OCI-LY7 (cell line): ENCODE measurements around the gene SLC34A2. TPM values are rescaled to one million over a fixed set of nuclear protein-coding genes. Genes with fewer than 3 reads are reported as not detected.

Source experiments
- BruUV-seq: library from RNA; stranded (reverse); fragments of 400-500 nt; replicated peaks from 2 replicates; lab custom pipeline; 2021; lab: Mats Ljungman, UMichigan
- CTCF ChIA-PET: fragments of 300-600 bp; sonication (Branson Sonifier 250); formaldehyde crosslinking; loops from one replicate; lab custom pipeline; 2022; ENCODE audit warnings: antibody characterized with exemption; ENCODE audit not compliant: unreplicated experiment; lab: Charles Lee
- POLR2A ChIA-PET: fragments of 300-600 bp; sonication (Branson Sonifier 250); formaldehyde crosslinking; loops from one replicate; lab custom pipeline; 2022; ENCODE audit warnings: antibody characterized with exemption; lab: Charles Lee
- DNase-seq: peaks from one replicate; pipeline ENCODE4 v3.0.0-alpha.2; 2015; ENCODE audit warnings: low spot score
- H2AFZ ChIP-seq: fragments of 200-600 bp; sonication (generic), shearing (Covaris generic); 2 replicates; pipeline ENCODE4 v1.6.1; 2014; ENCODE audit warnings: mild to moderate bottlenecking, antibody characterized with exemption, low read length, moderate library complexity
- H3K27ac ChIP-seq: fragments of 200-600 bp; sonication (generic); 2 replicates; pipeline ENCODE4 v1.5.1; 2014; ENCODE audit warnings: mixed run types, low read depth, mild to moderate bottlenecking, moderate library complexity, low read length, inconsistent platforms; ENCODE audit not compliant: poor library complexity, severe bottlenecking
- H3K36me3 ChIP-seq: fragments of 200-600 bp; sonication (generic); 2 replicates; pipeline ENCODE4 v1.6.1; 2014; ENCODE audit warnings: mild to moderate bottlenecking, antibody characterized with exemption, low read length, moderate library complexity, mixed read lengths; ENCODE audit not compliant: insufficient read depth
- H3K4me1 ChIP-seq: fragments of 200-600 bp; sonication (generic); 2 replicates; pipeline ENCODE4 v1.5.1; 2014; ENCODE audit warnings: mild to moderate bottlenecking, low read length; ENCODE audit not compliant: insufficient read depth, poor library complexity, severe bottlenecking
- H3K4me2 ChIP-seq: fragments of 200-600 bp; sonication (generic); 2 replicates; pipeline ENCODE4 v1.6.1; 2014; ENCODE audit warnings: mild to moderate bottlenecking, low read length
- H3K4me3 ChIP-seq: fragments of 200-600 bp; sonication (generic); 2 replicates; pipeline ENCODE4 v1.5.1; 2014; ENCODE audit warnings: mild to moderate bottlenecking, low read depth, low read length; ENCODE audit not compliant: poor library complexity, severe bottlenecking
- H3K79me2 ChIP-seq: fragments of 200-600 bp; sonication (generic); 2 replicates; pipeline ENCODE4 v1.6.1; 2016; ENCODE audit warnings: low read depth, mild to moderate bottlenecking, low read length, moderate library complexity, mixed read lengths; ENCODE audit not compliant: insufficient read depth
- H3K9me2 ChIP-seq: fragments of 200-600 bp; sonication (generic); 2 replicates; pipeline ENCODE4 v1.6.1; 2016; ENCODE audit warnings: mild to moderate bottlenecking, low read length, mixed read lengths; ENCODE audit not compliant: insufficient read depth
- H3K9me3 ChIP-seq: fragments of 200-600 bp; sonication (generic); 2 replicates; pipeline ENCODE4 v1.6.1; 2014; ENCODE audit warnings: mild to moderate bottlenecking, mixed run types, low read length, mixed read lengths
- H4K20me1 ChIP-seq: fragments of 200-600 bp; sonication (generic); 2 replicates; pipeline ENCODE4 v1.6.1; 2014; ENCODE audit warnings: mild to moderate bottlenecking, antibody characterized with exemption, low read length, moderate library complexity, mixed read lengths; ENCODE audit not compliant: insufficient read depth
- CTCF ChIP-seq: fragments of 200-600 bp; sonication (generic); conservative IDR thresholded peaks from 2 replicates; pipeline ENCODE4 v1.5.1; 2014; ENCODE audit warnings: mild to moderate bottlenecking, antibody characterized with exemption, low read length, moderate library complexity, mixed read lengths
- EZH2phosphoT487 ChIP-seq: fragments of 200-600 bp; sonication (generic); IDR thresholded peaks from 2 replicates; pipeline ENCODE4 v1.6.1; 2018; ENCODE audit warnings: low read depth, borderline replicate concordance, mild to moderate bottlenecking, mixed run types, antibody characterized with exemption, low read length, moderate library complexity, mixed read lengths
- intact Hi-C: fragments of 100-400 bp; cut with micrococcal nuclease; formaldehyde crosslinking; loops from one replicate; pipeline ENCODE4 v1.10.0; 2022; ENCODE audit not compliant: unreplicated experiment
- total RNA-seq, 2 experiments: library from RNA; depleted of rRNA in 1 of 2; stranded (reverse); fragments of >200 nt in 1 of 2; shearing (Covaris generic) in 1 of 2; gene quantifications; 2 replicates each; pipeline ENCODE4 v1.2.3, GENCODE V29; 2014 to 2022

Gene SLC34A2
- total RNA-seq, 2 experiments from 2014 or later, result not detected

- CTCF ChIA-PET, result no interaction called here
Measured at GRCh38 chr4:25637581-25638220, 17.9 kb upstream of the SLC34A2 start.

GRCh38 chr4:25638221-25638601 lies 17.4 kb upstream of the SLC34A2 start:
- TF ChIP-seq CTCF (no peak), EZH2phosphoT487 (no peak)
- no TSS peak for BruUV-seq
- POLR2A ChIA-PET, result no interaction called here

More at GRCh38 chr4:25637581-25638220, 17.9 kb upstream of the SLC34A2 start:
- Histone ChIP-seq H2AFZ (no peak overlapping the region), H3K36me3 (no peaks in the 10 kb centered on the region), H3K4me3 (no peak overlapping the region), H3K79me2 (no peaks in the 10 kb centered on the region), H3K9me3 (no peaks in the 10 kb centered on the region), H4K20me1 (no peaks in the 10 kb centered on the region), H3K4me1 (no peaks in the 10 kb centered on the region), H3K9me2 (no peaks in the 10 kb centered on the region), H3K27ac (no peak overlapping the region), H3K4me2 (no peak overlapping the region)
- intact Hi-C loops, result no loop called here
- no peak for TF ChIP-seq EZH2phosphoT487
- TF ChIP-seq CTCF, result no peak
- POLR2A ChIA-PET, result interaction anchor here (0.7 kb wide), 1 partner anchor 42 kb away, joined by 3 read pairs; no protein-coding TSS in a partner anchor
- DNase-seq, result no peak
- BruUV-seq, result no TSS peak

GRCh38 chr4:25638806-25639205 lies 16.8 kb upstream of the SLC34A2 start:
- POLR2A ChIA-PET, result no interaction called here
- no TSS peak for BruUV-seq
- Histone ChIP-seq H3K4me2 (no peak overlapping the region), H3K36me3 (no peaks in the 10 kb centered on the region), H4K20me1 (no peaks in the 10 kb centered on the region), H2AFZ (no peak overlapping the region), H3K4me3 (no peak overlapping the region), H3K27ac (no peak overlapping the region), H3K79me2 (no peaks in the 10 kb centered on the region), H3K4me1 (no peaks in the 10 kb centered on the region), H3K9me2 (no peaks in the 10 kb centered on the region), H3K9me3 (no peaks in the 10 kb centered on the region)
- no peak for DNase-seq
- intact Hi-C loops, result no loop called here
- TF ChIP-seq EZH2phosphoT487 (no peak), CTCF (no peak)
- CTCF ChIA-PET, result no interaction called here

More at GRCh38 chr4:25638221-25638601, 17.4 kb upstream of the SLC34A2 start:
- Histone ChIP-seq H3K4me2 (no peak overlapping the region), H3K4me1 (no peaks in the 10 kb centered on the region), H2AFZ (no peak overlapping the region), H3K9me2 (no peaks in the 10 kb centered on the region), H3K4me3 (no peak overlapping the region), H3K27ac (no peak overlapping the region), H3K36me3 (no peaks in the 10 kb centered on the region), H3K79me2 (no peaks in the 10 kb centered on the region), H4K20me1 (no peaks in the 10 kb centered on the region), H3K9me3 (no peaks in the 10 kb centered on the region)
- CTCF ChIA-PET, result no interaction called here
- no peak for DNase-seq
- intact Hi-C loops, result no loop called here
